Fibroblast of lung (primary cell): Measurements from ENCODE around the gene CST9. TPM values are rescaled to one million over a fixed set of nuclear protein-coding genes. Genes with fewer than 3 reads are reported as not detected.

Experiments used
- DNase-seq, 2 donors: peaks; one replicate each; pipeline versions ENCODE4 v3.0.0 to v3.0.0-alpha.2; 2010; ENCODE audit warnings: low read depth in 2 of 2
- H2AFZ ChIP-seq: 2 replicates; pipeline ENCODE4 v1.5.1; 2012; ENCODE audit warnings: low read length, control low read depth, inconsistent platforms
- H3K27ac ChIP-seq: 2 replicates; pipeline ENCODE4 v1.5.1; 2011; ENCODE audit warnings: low read length, control low read depth; ENCODE audit not compliant: insufficient read depth
- H3K27me3 ChIP-seq: 2 replicates; pipeline ENCODE4 v1.5.1; 2011; ENCODE audit warnings: mild to moderate bottlenecking, low read length; ENCODE audit not compliant: control insufficient read depth, insufficient read depth
- H3K36me3 ChIP-seq: 2 replicates; pipeline ENCODE4 v1.5.1; 2011; ENCODE audit warnings: low read length; ENCODE audit not compliant: control insufficient read depth, insufficient read depth
- H3K4me1 ChIP-seq: 2 replicates; pipeline ENCODE4 v1.5.1; 2011; ENCODE audit warnings: low read length; ENCODE audit not compliant: control insufficient read depth, insufficient read depth; ENCODE audit errors: extremely low read depth
- H3K4me2 ChIP-seq: 2 replicates; pipeline ENCODE4 v1.5.1; 2011; ENCODE audit warnings: low read length, control low read depth; ENCODE audit not compliant: insufficient read depth; ENCODE audit errors: extremely low read depth
- H3K4me3 ChIP-seq, 4 experiments: fragments of 200-600 bp in 1 of 4; sonication (generic) in 1 of 4; replicated peaks in 1 of 4; 2 replicates each; pipeline ENCODE4 v1.5.1; 2011 to 2016; ENCODE audit warnings: low read length in 4 of 4, low read depth in 3 of 4, mild to moderate bottlenecking in 3 of 4, control low read depth in 2 of 4, inconsistent platforms in 1 of 4, mixed read lengths in 1 of 4; ENCODE audit not compliant: insufficient read depth in 1 of 4; ENCODE audit errors: control extremely low read depth in 1 of 4
- H3K79me2 ChIP-seq: 2 replicates; pipeline ENCODE4 v1.5.1; 2012; ENCODE audit warnings: mild to moderate bottlenecking, low read length, inconsistent platforms; ENCODE audit not compliant: control insufficient read depth, insufficient read depth
- H3K9ac ChIP-seq: 2 replicates; pipeline ENCODE4 v1.5.1; 2011; ENCODE audit warnings: mild to moderate bottlenecking, low read length, control low read depth; ENCODE audit not compliant: insufficient read depth
- H3K9me3 ChIP-seq: 2 replicates; pipeline ENCODE4 v1.5.1; 2012; ENCODE audit warnings: low read depth, low read length; ENCODE audit not compliant: control insufficient read depth, insufficient read depth
- H4K20me1 ChIP-seq: 2 replicates; pipeline ENCODE4 v1.5.1; 2011; ENCODE audit warnings: low read length; ENCODE audit not compliant: control insufficient read depth, insufficient read depth; ENCODE audit errors: extremely low read depth
- CTCF ChIP-seq, 2 donors: IDR thresholded peaks in 1 of 2; conservative IDR thresholded peaks in 1 of 2; 1 replicate in 1 of 2; 2 replicates in 1 of 2; pipeline ENCODE4 v1.5.1; 2011 to 2012; ENCODE audit warnings: low read length in 2 of 2, control low read depth in 1 of 2, inconsistent platforms in 1 of 2, low read depth in 1 of 2, mild to moderate bottlenecking in 1 of 2
- EZH2 ChIP-seq: IDR thresholded peaks from 2 replicates; pipeline ENCODE4 v1.5.1; 2012; ENCODE audit warnings: low read length, control low read depth, mild to moderate bottlenecking; ENCODE audit errors: missing control alignments
- polyA minus RNA-seq: library from RNA; depleted of rRNA, polyadenylated mRNA; stranded (reverse); fragments of >200 nt; gene quantifications from 2 replicates; pipeline ENCODE4 v1.2.3, GENCODE V29; 2011; ENCODE audit warnings: low replicate concordance
- polyA plus RNA-seq, 2 donors: library from polyadenylated mRNA; depleted of rRNA in 1 of 2; stranded (reverse) in 1 of 2; unstranded in 1 of 2; fragments of >200 nt; gene quantifications; 2 replicates each; pipeline ENCODE4 v1.2.1, GENCODE V29; 2011 to 2012; ENCODE audit warnings: missing spikeins in 1 of 2
- total RNA-seq: library from RNA; depleted of rRNA; stranded (reverse); fragments of >200 nt; gene quantifications from 2 replicates; pipeline ENCODE4 v1.2.1, GENCODE V29; 2014

The CST9 gene
- total RNA-seq: not detected in 2 replicates
- not detected in 2 replicates for polyA plus RNA-seq
- polyA plus RNA-seq (2012): not detected in 2 replicates
- polyA minus RNA-seq: not detected in 2 replicates

- Histone ChIP-seq H3K4me2 (no peak within 1 kb of the TSS), H3K9ac (no peak within 1 kb of the TSS), H2AFZ (peak within 1 kb of the TSS; percentile 60), H4K20me1 (no peaks in the 10 kb centered on the region), H3K4me3 (no peak within 1 kb of the TSS), H3K4me1 (no peaks in the 10 kb centered on the region), H3K36me3 (no peaks in the 10 kb centered on the region), H3K79me2 (no peaks in the 10 kb centered on the region), H3K27me3 (peaks cover 17% of the 10 kb centered on the region), H3K9me3 (no peaks in the 10 kb centered on the region), H3K27ac (no peak within 1 kb of the TSS)
- TF ChIP-seq EZH2: no peak
- DNase-seq: no peak
Measured at GRCh38 chr20:23605867-23606651, at the start of gene CST9. Gene CST9, minus strand, starts transcription at chr20:23605917. Its CDS starts 53 bp downstream, at chr20:23605864.

- no peak for TF ChIP-seq CTCF (conservative IDR thresholded peaks at IDR 0.05 in 1 of 2, IDR thresholded peaks at IDR 0.05 in 1 of 2; ENCODE audit: low read depth in 1 of 2, low read length in 2 of 2)
- H4K20me1 ChIP-seq: no peaks in the 10 kb centered on the region
- no peak overlapping the region for H2AFZ ChIP-seq
- DNase-seq: no peak
- no peaks in the 10 kb centered on the region for H3K9me3 ChIP-seq
- H3K4me3 ChIP-seq: no peak overlapping the region
- no peaks in the 10 kb centered on the region for H3K36me3 ChIP-seq
- no peaks in the 10 kb centered on the region for H3K27me3 ChIP-seq
- H3K79me2 ChIP-seq: no peaks in the 10 kb centered on the region
- H3K4me2 ChIP-seq: no peak overlapping the region
- H3K27ac ChIP-seq: no peak overlapping the region
- no peaks in the 10 kb centered on the region for H3K4me1 ChIP-seq
- no peak overlapping the region for H3K9ac ChIP-seq
Measured at GRCh38 chr20:23654717-23655116, 49.0 kb upstream of the CST9 start.

- Histone ChIP-seq H4K20me1 (no peaks in the 10 kb centered on the region), H3K4me2 (no peak overlapping the region), H3K36me3 (no peaks in the 10 kb centered on the region), H2AFZ (no peak overlapping the region), H3K79me2 (no peaks in the 10 kb centered on the region), H3K9ac (no peak overlapping the region), H3K4me1 (no peaks in the 10 kb centered on the region), H3K27ac (no peak overlapping the region), H3K4me3 (no peak overlapping the region), H3K9me3 (no peaks in the 10 kb centered on the region), H3K27me3 (no peaks in the 10 kb centered on the region)
- DNase-seq: no peak
- TF ChIP-seq EZH2: no peak
- no peak for TF ChIP-seq CTCF (conservative IDR thresholded peaks at IDR 0.05 in 1 of 2, IDR thresholded peaks at IDR 0.05 in 1 of 2; ENCODE audit: low read depth in 1 of 2, low read length in 2 of 2)
Measured at GRCh38 chr20:23654000-23654399, 48.3 kb upstream of the CST9 start.
